HEK293 (cell line): ENCODE measurements around the gene MERTK.

Experiments used
- ATF2 ChIP-seq: fragments of 450-650 bp; formaldehyde crosslinking; IDR thresholded peaks from 2 replicates; pipeline ENCODE4 v1.5.1; 2016; ENCODE audit warnings: missing biosample characterization, missing genetic modification characterization, low read depth
- CTCF ChIP-seq: fragments of 450-650 bp; formaldehyde crosslinking; IDR thresholded peaks from 2 replicates; pipeline ENCODE4 v1.5.1; 2016; ENCODE audit warnings: missing biosample characterization, missing genetic modification characterization
- HOXA7 ChIP-seq: sonication (generic); formaldehyde crosslinking; IDR thresholded peaks from 2 replicates; pipeline ENCODE4 v1.8.1; 2022; ENCODE audit warnings: missing genetic modification reagents, borderline replicate concordance
- KLF1 ChIP-seq: fragments of 450-650 bp; formaldehyde crosslinking; IDR thresholded peaks from 2 replicates; pipeline ENCODE4 v1.5.1; 2016; ENCODE audit warnings: missing biosample characterization, missing genetic modification characterization
- KLF9 ChIP-seq: fragments of 450-650 bp; formaldehyde crosslinking; IDR thresholded peaks from 2 replicates; pipeline ENCODE4 v1.5.1; 2016; ENCODE audit warnings: missing biosample characterization, missing genetic modification characterization, low read depth
- MEIS1 ChIP-seq: sonication (generic); formaldehyde crosslinking; IDR thresholded peaks from 2 replicates; pipeline ENCODE4 v1.8.1; 2022; ENCODE audit warnings: missing genetic modification reagents, mild to moderate bottlenecking, borderline replicate concordance
- TRIM28 ChIP-seq: IDR thresholded peaks from 2 replicates; pipeline ENCODE4 v1.6.1; 2011; ENCODE audit warnings: low read length, control low read depth, borderline replicate concordance
- ZBTB49 ChIP-seq: fragments of 450-650 bp; formaldehyde crosslinking; IDR thresholded peaks from 2 replicates; pipeline ENCODE4 v1.5.1; 2016; ENCODE audit warnings: missing biosample characterization, missing genetic modification characterization, low read depth
- ZNF18 ChIP-seq: fragments of 450-650 bp; formaldehyde crosslinking; IDR thresholded peaks from 2 replicates; pipeline ENCODE4 v1.5.1; 2016; ENCODE audit warnings: missing biosample characterization, missing genetic modification characterization
- ZNF626 ChIP-seq: fragments of 450-650 bp; sonication (Bioruptor Pico); formaldehyde crosslinking; IDR thresholded peaks from 2 replicates; pipeline ENCODE4 v1.5.1; 2018; ENCODE audit warnings: missing biosample characterization, missing genetic modification characterization, inconsistent platforms
- ZNF701 ChIP-seq: fragments of 450-650 bp; formaldehyde crosslinking; IDR thresholded peaks from 2 replicates; pipeline ENCODE4 v1.5.1; 2016; ENCODE audit warnings: missing biosample characterization, missing genetic modification characterization
- ZNF704 ChIP-seq: fragments of 450-650 bp; formaldehyde crosslinking; IDR thresholded peaks from 2 replicates; pipeline ENCODE4 v1.5.1; 2016; ENCODE audit warnings: missing biosample characterization, missing genetic modification characterization
- ZNF768 ChIP-seq: fragments of 450-650 bp; formaldehyde crosslinking; IDR thresholded peaks from 2 replicates; pipeline ENCODE4 v1.5.1; 2018; ENCODE audit warnings: missing biosample characterization, mild to moderate bottlenecking, missing genetic modification characterization
- ZNF830 ChIP-seq: fragments of 450-650 bp; IDR thresholded peaks from 2 replicates; pipeline ENCODE4 v1.5.0; 2018; ENCODE audit warnings: missing biosample characterization, missing genetic modification characterization, low read depth, mild to moderate bottlenecking, moderate library complexity

GRCh38 chr2:112061840-112062239 is 163.4 kb downstream of the MERTK start:
- TF ChIP-seq CTCF (tag by site-specific recombination): no peak
- no peak for TF ChIP-seq ZNF830
- TF ChIP-seq MEIS1: no peak
- TF ChIP-seq ZBTB49: no peak
- no peak for TF ChIP-seq ZNF701
- TF ChIP-seq ZNF18: no peak
- TF ChIP-seq KLF9 (tag by site-specific recombination): no peak
- TF ChIP-seq ZNF626 (tag by site-specific recombination): no peak
- no peak for TF ChIP-seq ZNF704 (tag by site-specific recombination)
- TF ChIP-seq KLF1: no peak
- no peak for TF ChIP-seq TRIM28
- no peak for TF ChIP-seq ATF2
- TF ChIP-seq ZNF768 (tag by site-specific recombination): no peak
- TF ChIP-seq HOXA7 (CRISPR knock-in tag): no peak
